ENCODE measurements around the gene DAZL.
"Not testable (repeated sequence)": the region's sequence is repeated elsewhere in the genome, so short reads cannot be mapped to it uniquely, and the experiment has no call there.

DNA sequence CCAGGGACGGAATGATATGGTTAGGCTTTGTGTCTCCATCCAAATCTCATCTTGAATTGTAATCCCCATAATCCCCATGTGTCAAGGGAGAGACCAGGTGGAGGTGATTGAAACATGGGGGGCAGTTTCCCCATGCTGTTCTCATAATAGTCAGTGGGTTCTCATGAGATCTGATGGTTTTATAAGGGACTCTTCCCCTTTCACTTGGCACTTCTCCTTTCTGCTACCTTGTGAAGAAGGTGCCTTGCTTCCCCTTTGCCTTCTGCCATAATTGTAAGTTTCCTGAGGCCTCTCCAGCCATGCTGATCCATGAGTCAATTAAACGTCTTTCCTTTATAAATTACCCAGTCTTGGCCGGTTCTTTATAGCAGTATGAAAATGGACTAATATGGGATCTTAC is 11.9 kb upstream of the DAZL start:
- TF ChIP-seq EZH2 (IDR thresholded peaks at IDR 0.05; ENCODE audit: borderline replicate concordance, low read depth, low read length, severe bottlenecking): not testable (repeated sequence)
- TF ChIP-seq, protein P1, sequence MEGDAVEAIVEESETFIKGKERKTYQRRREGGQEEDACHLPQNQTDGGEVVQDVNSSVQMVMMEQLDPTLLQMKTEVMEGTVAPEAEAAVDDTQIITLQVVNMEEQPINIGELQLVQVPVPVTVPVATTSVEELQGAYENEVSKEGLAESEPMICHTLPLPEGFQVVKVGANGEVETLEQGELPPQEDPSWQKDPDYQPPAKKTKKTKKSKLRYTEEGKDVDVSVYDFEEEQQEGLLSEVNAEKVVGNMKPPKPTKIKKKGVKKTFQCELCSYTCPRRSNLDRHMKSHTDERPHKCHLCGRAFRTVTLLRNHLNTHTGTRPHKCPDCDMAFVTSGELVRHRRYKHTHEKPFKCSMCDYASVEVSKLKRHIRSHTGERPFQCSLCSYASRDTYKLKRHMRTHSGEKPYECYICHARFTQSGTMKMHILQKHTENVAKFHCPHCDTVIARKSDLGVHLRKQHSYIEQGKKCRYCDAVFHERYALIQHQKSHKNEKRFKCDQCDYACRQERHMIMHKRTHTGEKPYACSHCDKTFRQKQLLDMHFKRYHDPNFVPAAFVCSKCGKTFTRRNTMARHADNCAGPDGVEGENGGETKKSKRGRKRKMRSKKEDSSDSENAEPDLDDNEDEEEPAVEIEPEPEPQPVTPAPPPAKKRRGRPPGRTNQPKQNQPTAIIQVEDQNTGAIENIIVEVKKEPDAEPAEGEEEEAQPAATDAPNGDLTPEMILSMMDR (IDR thresholded peaks at IDR 0.05; ENCODE audit: borderline replicate concordance, extremely low read depth, low read length, poor library complexity, severe bottlenecking): not testable (repeated sequence)
